Nephron progenitor cell (in vitro differentiated cells): ENCODE data around the gene MAGI1.

Experiments used
- DNase-seq: peaks from one replicate; pipeline ENCODE4 v3.0.0; 2021
- H3K27ac Mint-ChIP-seq: 2 replicates; pipeline ENCODE4 v1.8.0; 2021; ENCODE audit warnings: mild to moderate bottlenecking, moderate library complexity, mixed read lengths
- H3K27me3 Mint-ChIP-seq: 2 replicates; pipeline ENCODE4 v1.8.0; 2021; ENCODE audit warnings: mild to moderate bottlenecking, low read depth, mixed read lengths; ENCODE audit not compliant: poor library complexity
- H3K36me3 Mint-ChIP-seq: 2 replicates; pipeline ENCODE4 v1.8.0; 2021; ENCODE audit warnings: low read depth, mixed read lengths
- H3K4me1 Mint-ChIP-seq: 2 replicates; pipeline ENCODE4 v1.8.0; 2021; ENCODE audit warnings: mixed read lengths
- H3K4me3 Mint-ChIP-seq: 2 replicates; pipeline ENCODE4 v1.8.0; 2021; ENCODE audit warnings: mild to moderate bottlenecking, moderate library complexity, mixed read lengths
- H3K9me3 Mint-ChIP-seq: 2 replicates; pipeline ENCODE4 v1.8.0; 2021; ENCODE audit warnings: mild to moderate bottlenecking, moderate library complexity, mixed read lengths
- CTCF ChIP-seq: fragments of 200-600 bp; sonication (generic); IDR thresholded peaks from 2 replicates; pipeline ENCODE4 v1.5.0; 2021; ENCODE audit warnings: antibody characterized with exemption

Gene MAGI1

GRCh38 chr3:65483480-65483879, 555.2 kb downstream of the MAGI1 start:
- no peak for DNase-seq
- H3K9me3 Mint-ChIP-seq, result no peaks in the 10 kb centered on the region
- H3K4me3 Mint-ChIP-seq, result no peak overlapping the region
- H3K4me1 Mint-ChIP-seq, result peaks cover 47% of the 10 kb centered on the region
- no peaks in the 10 kb centered on the region for H3K27me3 Mint-ChIP-seq
- H3K36me3 Mint-ChIP-seq, result peaks cover 3% of the 10 kb centered on the region
- H3K27ac Mint-ChIP-seq, result peak overlapping the region; percentile 32
- TF ChIP-seq CTCF, result no peak

- peak overlapping the region; percentile 32 for H3K27ac Mint-ChIP-seq
- peaks cover 48% of the 10 kb centered on the region for H3K4me1 Mint-ChIP-seq
- DNase-seq, result no peak
- no peak for TF ChIP-seq CTCF
- H3K36me3 Mint-ChIP-seq, result peaks cover 4% of the 10 kb centered on the region
- H3K27me3 Mint-ChIP-seq, result no peaks in the 10 kb centered on the region
- H3K9me3 Mint-ChIP-seq, result no peaks in the 10 kb centered on the region
- H3K4me3 Mint-ChIP-seq, result no peak overlapping the region
Observed at GRCh38 chr3:65483011-65483410, 555.7 kb downstream of the MAGI1 start.

- Mint-ChIP-seq H3K4me3 (no peak overlapping the region), H3K27ac (no peak overlapping the region), H3K27me3 (no peaks in the 10 kb centered on the region), H3K36me3 (peaks cover 4% of the 10 kb centered on the region), H3K9me3 (no peaks in the 10 kb centered on the region), H3K4me1 (peaks cover 37% of the 10 kb centered on the region)
- TF ChIP-seq CTCF, result no peak
- DNase-seq, result no peak
Observed at GRCh38 chr3:65481085-65481484, 557.6 kb downstream of the MAGI1 start.

GRCh38 chr3:65479990-65480389, 558.7 kb downstream of the MAGI1 start:
- Mint-ChIP-seq H3K36me3 (peaks cover 4% of the 10 kb centered on the region), H3K9me3 (no peaks in the 10 kb centered on the region), H3K4me3 (no peak overlapping the region), H3K4me1 (peaks cover 26% of the 10 kb centered on the region), H3K27ac (no peak overlapping the region), H3K27me3 (no peaks in the 10 kb centered on the region)
- no peak for TF ChIP-seq CTCF
- DNase-seq, result no peak

- DNase-seq, result no peak
- no peak for TF ChIP-seq CTCF
- peak overlapping the region; percentile 38 for H3K27ac Mint-ChIP-seq
- H3K4me1 Mint-ChIP-seq, result peaks cover 14% of the 10 kb centered on the region
- no peaks in the 10 kb centered on the region for H3K27me3 Mint-ChIP-seq
- H3K36me3 Mint-ChIP-seq, result peaks cover 4% of the 10 kb centered on the region
- no peak overlapping the region for H3K4me3 Mint-ChIP-seq
- no peaks in the 10 kb centered on the region for H3K9me3 Mint-ChIP-seq
Observed at GRCh38 chr3:65478551-65479500, 559.9 kb downstream of the MAGI1 start.

- DNase-seq, result no peak
- no peaks in the 10 kb centered on the region for H3K9me3 Mint-ChIP-seq
- H3K27ac Mint-ChIP-seq, result peak overlapping the region; percentile 79
- H3K36me3 Mint-ChIP-seq, result peaks cover 15% of the 10 kb centered on the region
- H3K4me1 Mint-ChIP-seq, result peaks cover 4% of the 10 kb centered on the region
- TF ChIP-seq CTCF, result no peak
- H3K4me3 Mint-ChIP-seq, result no peak overlapping the region
- no peaks in the 10 kb centered on the region for H3K27me3 Mint-ChIP-seq
Observed at GRCh38 chr3:65473736-65474135, 565.0 kb downstream of the MAGI1 start.
